HCT116 (cell line): Measurements from ENCODE around the gene ROR2. TPM values are rescaled to one million over a fixed set of nuclear protein-coding genes. Genes with fewer than 3 reads are reported as not detected.

Experiments
- ATAC-seq: fragments of 200-7000 bp; cut with Tn5 transposase; 2 replicates; pipeline ENCODE4 v1.9.1; 2020; ENCODE audit warnings: mild to moderate bottlenecking, moderate library complexity
- BruUV-seq: library from RNA; stranded (reverse); fragments of 400-500 nt; replicated peaks from 2 replicates; lab custom pipeline; 2021; lab: Mats Ljungman, UMichigan
- CTCF ChIA-PET: fragments of 300-600 bp; sonication (Branson Sonifier 250); formaldehyde crosslinking; loops from one replicate; lab custom pipeline; 2021; ENCODE audit warnings: antibody characterized with exemption; lab: Charles Lee
- POLR2A ChIA-PET: fragments of 300-600, 350-600 bp; sonication (Branson Sonifier 250); formaldehyde crosslinking; loops from one replicate; lab custom pipeline; 2021; ENCODE audit warnings: antibody characterized with exemption; lab: Charles Lee
- RAD21 ChIA-PET, 2 experiments: fragments of 300-600 bp; sonication (Branson Sonifier 250); formaldehyde crosslinking; loops; one replicate each; lab custom pipeline; 2023; ENCODE audit warnings: low total read pairs in 2 of 2; ENCODE audit not compliant: uncharacterized antibody in 2 of 2, unreplicated experiment in 2 of 2, low non-redundant PET in 1 of 2; lab: Charles Lee
- DNase-seq: peaks from one replicate; pipeline ENCODE4 v3.0.0-alpha.2; 2010; ENCODE audit warnings: low read depth, low spot score
- H2AFZ ChIP-seq: fragments of 200-600 bp; shearing (Covaris generic), sonication (generic); 2 replicates; pipeline ENCODE4 v1.6.1; 2017; ENCODE audit warnings: low read depth, mixed run types, mixed read lengths, antibody characterized with exemption, low read length; ENCODE audit not compliant: poor library complexity, severe bottlenecking
- H3K27ac ChIP-seq: 2 replicates; pipeline ENCODE4 v1.5.1; 2012; ENCODE audit warnings: low read depth, low read length
- H3K27me3 ChIP-seq: fragments of 200-600 bp; sonication (generic); 2 replicates; pipeline ENCODE4 v1.6.1; 2016; ENCODE audit warnings: mixed run types, low read length, mixed read lengths; ENCODE audit not compliant: insufficient read depth
- H3K36me3 ChIP-seq, 2 experiments: fragments of 200-500 bp in 1 of 2; fragments of 200-600 bp in 1 of 2; sonication (Bioruptor generic) in 1 of 2; sonication (generic) in 1 of 2; 2 replicates each; pipeline versions ENCODE4 v1.5.1 to v1.6.1; 2014 to 2016; ENCODE audit warnings: low read length in 2 of 2, inconsistent platforms in 1 of 2, mixed read lengths in 1 of 2, mixed run types in 1 of 2; ENCODE audit not compliant: insufficient read depth in 2 of 2, control insufficient read depth in 1 of 2
- H3K4me1 ChIP-seq, 2 experiments: fragments of 200-600 bp in 1 of 2; sonication (generic) in 1 of 2; 2 replicates each; pipeline versions ENCODE4 v1.5.1 to v1.6.1; 2012 to 2017; ENCODE audit warnings: low read length in 2 of 2, inconsistent platforms in 1 of 2, mild to moderate bottlenecking in 1 of 2, mixed read lengths in 1 of 2, mixed run types in 1 of 2, moderate library complexity in 1 of 2; ENCODE audit not compliant: insufficient read depth in 2 of 2, control insufficient read depth in 1 of 2
- H3K4me2 ChIP-seq: fragments of 200-600 bp; sonication (generic); 2 replicates; pipeline ENCODE4 v1.6.1; 2017; ENCODE audit warnings: mixed run types, low read length, mixed read lengths
- H3K4me3 ChIP-seq, 2 experiments: fragments of 200-600 bp in 1 of 2; sonication (generic) in 1 of 2; replicated peaks in 1 of 2; 2 replicates each; pipeline ENCODE4 v1.5.1; 2011 to 2016; ENCODE audit warnings: low read length in 2 of 2, control low read depth in 1 of 2, low read depth in 1 of 2, mild to moderate bottlenecking in 1 of 2, mixed read lengths in 1 of 2, mixed run types in 1 of 2
- H3K79me2 ChIP-seq: fragments of 200-600 bp; sonication (generic); 2 replicates; pipeline ENCODE4 v1.6.1; 2017; ENCODE audit warnings: mild to moderate bottlenecking, mixed run types, low read length, moderate library complexity, mixed read lengths; ENCODE audit not compliant: insufficient read depth
- H3K9ac ChIP-seq: fragments of 200-600 bp; sonication (generic); 2 replicates; pipeline ENCODE4 v1.6.1; 2016; ENCODE audit warnings: low read length, mixed read lengths
- H3K9me2 ChIP-seq: fragments of 200-600 bp; sonication (generic), shearing (Covaris generic); 2 replicates; pipeline ENCODE4 v1.6.1; 2017; ENCODE audit warnings: mixed run types, mild to moderate bottlenecking, moderate library complexity; ENCODE audit not compliant: insufficient read depth
- H3K9me3 ChIP-seq, 2 experiments: fragments of 200-500 bp in 1 of 2; fragments of 200-600 bp in 1 of 2; sonication (Bioruptor generic) in 1 of 2; sonication (generic) in 1 of 2; 2 replicates each; pipeline ENCODE4 v1.6.1; 2014 to 2017; ENCODE audit warnings: low read length in 2 of 2, mixed read lengths in 2 of 2, inconsistent platforms in 1 of 2, low read depth in 1 of 2, mild to moderate bottlenecking in 1 of 2, mixed run types in 1 of 2, moderate library complexity in 1 of 2; ENCODE audit not compliant: control insufficient read depth in 1 of 2, insufficient read depth in 1 of 2
- H4K20me1 ChIP-seq: fragments of 200-600 bp; sonication (generic), shearing (Covaris generic); 2 replicates; pipeline ENCODE4 v1.6.1; 2017; ENCODE audit warnings: mixed run types, mild to moderate bottlenecking, moderate library complexity; ENCODE audit not compliant: insufficient read depth
- ATF3 ChIP-seq: IDR thresholded peaks from 2 replicates; pipeline ENCODE4 v1.6.1; 2012
- CTCF ChIP-seq, 3 experiments: fragments of 200-600 bp in 1 of 3; sonication (generic) in 1 of 3; IDR thresholded peaks in 2 of 3; conservative IDR thresholded peaks in 1 of 3; 2 replicates each; pipeline ENCODE4 v1.5.1; 2012 to 2017; ENCODE audit warnings: low read depth in 2 of 3, low read length in 2 of 3, antibody characterized with exemption in 1 of 3, borderline replicate concordance in 1 of 3, control low read depth in 1 of 3, mild to moderate bottlenecking in 1 of 3, mixed read lengths in 1 of 3, mixed run types in 1 of 3, moderate library complexity in 1 of 3; ENCODE audit not compliant: insufficient read depth in 1 of 3
- EZH2 ChIP-seq: fragments of 200-600 bp; sonication (generic); IDR thresholded peaks from 2 replicates; pipeline ENCODE4 v1.6.1; 2017; ENCODE audit warnings: antibody characterized with exemption, mixed run types
- EZH2phosphoT487 ChIP-seq: fragments of 200-600 bp; IDR thresholded peaks from 2 replicates; pipeline ENCODE4 v1.6.1; 2018; ENCODE audit warnings: antibody characterized with exemption, borderline replicate concordance
- JUND ChIP-seq: IDR thresholded peaks from 2 replicates; pipeline ENCODE4 v1.6.1; 2012
- MAX ChIP-seq: IDR thresholded peaks from 2 replicates; pipeline ENCODE4 v1.6.1; 2012
- POLR2A ChIP-seq: IDR thresholded peaks from 2 replicates; pipeline ENCODE4 v1.7.0; 2011; ENCODE audit warnings: borderline replicate concordance; ENCODE audit not compliant: insufficient read depth, insufficient read length; ENCODE audit errors: extremely low read depth
- POLR2AphosphoS5 ChIP-seq: IDR thresholded peaks from 2 replicates; pipeline ENCODE4 v1.6.1; 2011; ENCODE audit warnings: mild to moderate bottlenecking, low read depth, low read length, moderate library complexity
- RAD21 ChIP-seq: IDR thresholded peaks from 2 replicates; pipeline ENCODE4 v1.6.1; 2012; ENCODE audit warnings: low read depth, mild to moderate bottlenecking
- SP1 ChIP-seq: IDR thresholded peaks from 2 replicates; pipeline ENCODE4 v1.6.1; 2012; ENCODE audit warnings: low read depth
- ZBTB33 ChIP-seq: IDR thresholded peaks from 2 replicates; pipeline ENCODE4 v1.6.1; 2011; ENCODE audit warnings: mild to moderate bottlenecking, low read length, moderate library complexity; ENCODE audit not compliant: insufficient replicate concordance; ENCODE audit errors: extremely low read depth
- ZFX ChIP-seq: fragments of 450-650 bp; IDR thresholded peaks from 2 replicates; pipeline ENCODE4 v1.6.1; 2017
- ZNF274 ChIP-seq: fragments of 200-500 bp; sonication (Bioruptor generic); IDR thresholded peaks from 2 replicates; pipeline ENCODE4 v1.6.1; 2014; ENCODE audit warnings: mild to moderate bottlenecking, low read depth, low read length, inconsistent platforms
- intact Hi-C: fragments of 100-400 bp; cut with micrococcal nuclease; formaldehyde crosslinking; loops from 2 replicates; pipeline ENCODE4 v1.10.0; 2022
- total RNA-seq: library from RNA; stranded (reverse); gene quantifications from one replicate; pipeline ENCODE4 v1.2.1, GENCODE V29; 2021; ENCODE audit not compliant: unreplicated experiment

Gene ROR2
- total RNA-seq, 1 experiment from 2014 or later: 15.7 TPM

GRCh38 chr9:91813176-91813795 is 136.7 kb downstream of the ROR2 start:
- no peak overlapping the region for H3K9ac ChIP-seq
- no peak overlapping the region for H3K4me3 ChIP-seq
- H3K9me3 ChIP-seq: no peaks in the 10 kb centered on the region
- no peaks in the 10 kb centered on the region for H3K9me2 ChIP-seq
- H3K4me2 ChIP-seq: no peak overlapping the region
- BruUV-seq: no TSS peak
- no peaks in the 10 kb centered on the region for H3K27me3 ChIP-seq
- ChIA-PET RAD21 (no interaction called here), CTCF (no interaction called here), POLR2A (no interaction called here)
- intact Hi-C loops: no loop called here
- H3K79me2 ChIP-seq: peaks cover 8% of the 10 kb centered on the region; the same call in 1 of the 2 replicates
- DNase-seq (no peak), ATAC-seq (no peak)
- no peak overlapping the region for H3K27ac ChIP-seq
- no peaks in the 10 kb centered on the region for H3K36me3 ChIP-seq
- no peak for TF ChIP-seq ZFX
- TF ChIP-seq EZH2phosphoT487: no peak
- no peak for TF ChIP-seq JUND
- TF ChIP-seq EZH2: no peak
- TF ChIP-seq RAD21: no peak
- TF ChIP-seq MAX: no peak
- no peak for TF ChIP-seq SP1
- no peak for TF ChIP-seq ZNF274
- no peak for TF ChIP-seq ATF3
- no peak for TF ChIP-seq POLR2A
- no peak for TF ChIP-seq CTCF (IDR thresholded peaks at IDR 0.05 in 2 of 3, conservative IDR thresholded peaks at IDR 0.05 in 1 of 3; ENCODE audit: borderline replicate concordance in 1 of 3, insufficient read depth in 1 of 3, low read depth in 2 of 3, low read length in 2 of 3)
- no peak for TF ChIP-seq ZBTB33
- TF ChIP-seq POLR2AphosphoS5: no peak
- no peaks in the 10 kb centered on the region for H4K20me1 ChIP-seq
- no peak overlapping the region for H2AFZ ChIP-seq
- no peaks in the 10 kb centered on the region for H3K4me1 ChIP-seq
